ENCODE data around the gene LHFPL2. TPM values are rescaled to one million over a fixed set of nuclear protein-coding genes. Genes with fewer than 3 reads are reported as not detected.

LHFPL2 gene
- total and polyA plus RNA-seq, 12 donors: 2.4 to 14.9 (median 5.1) TPM

DNA sequence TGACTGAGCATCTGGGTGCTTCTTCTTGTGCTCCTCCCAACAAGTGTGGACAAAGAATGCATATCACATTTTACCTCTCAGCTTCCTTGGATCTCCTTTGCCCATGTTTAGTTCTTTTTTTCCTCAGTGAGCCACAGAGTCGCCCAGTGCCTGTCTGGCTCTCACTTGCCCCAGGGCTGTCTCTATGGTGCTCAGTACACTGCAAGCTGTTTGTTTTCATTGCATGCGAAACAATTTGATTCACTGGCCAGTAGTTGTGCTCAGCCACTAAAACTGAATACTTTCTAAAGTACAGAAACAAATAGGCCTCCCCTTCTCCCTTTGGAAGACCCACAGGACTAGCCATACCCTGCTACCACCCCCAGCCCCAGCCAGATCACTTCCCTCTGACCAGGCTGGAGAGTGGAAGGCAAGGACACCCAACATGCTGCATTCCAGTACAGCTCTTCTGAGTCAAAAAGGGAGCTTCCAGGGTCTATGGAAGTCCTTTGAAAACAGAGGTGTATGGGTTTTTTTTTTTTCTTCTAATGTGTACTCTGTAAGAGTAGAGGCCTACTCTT lies 3.8 kb downstream of the LHFPL2 start:
- 60 to 67% methylated on average over 2 of the region's 2 CpGs for WGBS, 2 donors
- no peak overlapping the region for H3K4me3 ChIP-seq
- intact Hi-C loops (cut with DNase I): loop anchor here in 8 of 10 donors (5.0 to 10.0 kb wide), 7 partner anchors 93 to 270 kb away; no protein-coding TSS in a partner anchor
- no peak for ATAC-seq
- DNase-seq: no peak
- peaks cover 0 to 4% (median 0%) of the 10 kb centered on the region in 9 donors for H3K36me3 ChIP-seq
- peaks cover 0 to 49% (median 33%) of the 10 kb centered on the region in 9 donors for H3K4me1 ChIP-seq
- H3K27me3 ChIP-seq: peaks cover 0 to 28% (median 0%) of the 10 kb centered on the region in 7 donors
- TF ChIP-seq, protein P1, sequence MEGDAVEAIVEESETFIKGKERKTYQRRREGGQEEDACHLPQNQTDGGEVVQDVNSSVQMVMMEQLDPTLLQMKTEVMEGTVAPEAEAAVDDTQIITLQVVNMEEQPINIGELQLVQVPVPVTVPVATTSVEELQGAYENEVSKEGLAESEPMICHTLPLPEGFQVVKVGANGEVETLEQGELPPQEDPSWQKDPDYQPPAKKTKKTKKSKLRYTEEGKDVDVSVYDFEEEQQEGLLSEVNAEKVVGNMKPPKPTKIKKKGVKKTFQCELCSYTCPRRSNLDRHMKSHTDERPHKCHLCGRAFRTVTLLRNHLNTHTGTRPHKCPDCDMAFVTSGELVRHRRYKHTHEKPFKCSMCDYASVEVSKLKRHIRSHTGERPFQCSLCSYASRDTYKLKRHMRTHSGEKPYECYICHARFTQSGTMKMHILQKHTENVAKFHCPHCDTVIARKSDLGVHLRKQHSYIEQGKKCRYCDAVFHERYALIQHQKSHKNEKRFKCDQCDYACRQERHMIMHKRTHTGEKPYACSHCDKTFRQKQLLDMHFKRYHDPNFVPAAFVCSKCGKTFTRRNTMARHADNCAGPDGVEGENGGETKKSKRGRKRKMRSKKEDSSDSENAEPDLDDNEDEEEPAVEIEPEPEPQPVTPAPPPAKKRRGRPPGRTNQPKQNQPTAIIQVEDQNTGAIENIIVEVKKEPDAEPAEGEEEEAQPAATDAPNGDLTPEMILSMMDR (IDR thresholded peaks at IDR 0.05): no peak
- H3K9me3 ChIP-seq: no peaks in the 10 kb centered on the region
- H3K27ac ChIP-seq: no peak overlapping the region

DNA sequence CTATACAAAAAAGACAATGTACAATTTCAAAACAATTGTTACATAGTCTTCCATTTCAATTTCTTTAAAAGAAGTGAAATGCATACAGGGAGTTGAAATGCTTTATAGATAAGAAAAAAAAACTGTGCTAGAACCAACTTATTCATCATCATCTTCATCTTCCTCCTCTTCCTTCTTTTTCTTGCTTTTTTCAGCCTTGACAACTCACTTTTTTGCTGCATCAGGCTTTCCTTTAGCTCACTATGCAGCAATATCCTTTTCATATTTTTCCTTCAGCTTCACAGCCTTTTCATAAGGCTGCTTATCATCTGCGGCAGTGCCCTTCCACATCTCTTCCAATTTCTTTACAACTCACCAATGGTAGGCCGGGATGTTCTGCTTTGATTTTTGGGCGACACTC lies 4.4 kb downstream of the LHFPL2 start:
- TF ChIP-seq, protein P1 (IDR thresholded peaks at IDR 0.05): no peak
- no peak for ATAC-seq
- WGBS, 2 donors: 98% methylated on average over 3 of the region's 3 CpGs
- peaks cover under 1 to 54% (median 35%) of the 10 kb centered on the region in 9 donors for H3K4me1 ChIP-seq
- peaks cover 0 to 26% (median 0%) of the 10 kb centered on the region in 7 donors for H3K27me3 ChIP-seq
- peaks cover 0 to 4% (median 0%) of the 10 kb centered on the region in 9 donors for H3K36me3 ChIP-seq
- no peaks in the 10 kb centered on the region for H3K9me3 ChIP-seq
- H3K27ac ChIP-seq: no peak overlapping the region
- DNase-seq: no peak
- no peak overlapping the region for H3K4me3 ChIP-seq
- intact Hi-C loops (cut with DNase I): loop anchor here in 7 of 10 donors (10.0 kb wide), 4 partner anchors 99 to 271 kb away; no protein-coding TSS in a partner anchor

DNA sequence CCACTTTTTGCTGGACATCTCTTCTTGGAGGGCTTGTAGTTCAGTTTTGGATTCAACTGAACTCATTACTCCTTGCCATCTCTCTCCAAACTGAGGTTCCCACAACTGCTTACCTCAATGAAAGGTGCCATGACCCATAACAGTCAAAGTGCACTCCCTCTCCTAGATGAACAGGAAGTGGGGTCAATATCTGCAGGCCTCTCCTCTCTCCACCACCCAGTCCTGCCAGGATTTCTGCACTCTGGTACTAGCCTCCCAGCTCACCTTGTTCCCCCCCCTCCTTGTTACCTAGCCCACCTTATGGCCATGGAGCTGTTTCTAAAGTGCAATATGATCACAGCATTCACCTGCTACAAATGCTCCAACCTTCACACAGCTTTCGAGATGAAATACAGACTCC lies 5.9 kb downstream of the LHFPL2 start:
- TF ChIP-seq, protein P1 (IDR thresholded peaks at IDR 0.05): no peak
- WGBS, 2 donors: 100% methylated on average over 1 of the region's 1 CpG
- Histone ChIP-seq H3K27me3 (peaks cover 0 to 18% (median 0%) of the 10 kb centered on the region in 7 donors), H3K27ac (no peak overlapping the region), H3K36me3 (peaks cover 0 to 4% (median 0%) of the 10 kb centered on the region in 9 donors), H3K4me1 (peaks cover 8 to 64% (median 47%) of the 10 kb centered on the region in 9 donors), H3K4me3 (no peak overlapping the region), H3K9me3 (no peaks in the 10 kb centered on the region)
- intact Hi-C loops (cut with DNase I): loop anchor here in 7 of 10 donors (10.0 kb wide), 4 partner anchors 98 to 272 kb away; no protein-coding TSS in a partner anchor
- DNase-seq (no peak), ATAC-seq (no peak)

DNA sequence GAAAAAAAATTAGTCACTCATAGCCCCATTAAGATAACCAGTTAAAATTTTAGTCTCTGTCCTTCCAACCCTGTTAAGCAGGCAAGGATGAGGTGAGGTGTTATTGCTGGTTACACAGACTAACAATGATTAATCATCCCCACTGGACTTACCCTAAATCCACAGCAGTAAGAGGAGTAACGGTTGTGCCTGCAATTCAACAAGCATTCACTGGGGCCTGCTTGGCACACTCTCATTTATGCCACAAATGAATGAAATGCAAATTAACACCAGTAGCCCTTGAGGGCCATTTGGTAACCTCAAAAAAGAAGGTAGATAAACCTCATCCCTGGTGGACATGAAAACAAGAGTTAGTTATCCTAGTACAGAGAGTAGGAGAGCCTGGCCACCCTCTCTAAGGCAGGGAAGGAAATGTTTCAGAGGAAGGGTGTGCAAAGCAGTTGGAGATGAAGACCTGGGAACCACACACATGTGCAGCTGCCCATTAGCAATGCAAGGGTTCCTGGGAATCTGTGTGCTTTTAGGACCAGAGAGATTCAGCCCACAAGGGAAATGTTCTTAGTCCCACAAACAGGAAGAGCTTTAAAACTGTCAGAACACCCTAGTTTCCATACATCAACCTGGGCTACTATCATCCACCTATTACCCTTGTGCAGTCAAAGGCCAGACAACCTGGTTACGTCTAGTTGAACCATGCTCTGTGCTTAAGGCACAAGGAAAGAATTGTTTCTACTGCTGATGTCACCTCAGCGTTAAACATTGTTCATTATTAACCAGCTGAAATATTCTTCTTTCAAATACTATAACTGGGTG lies 7.7 kb downstream of the LHFPL2 start:
- 84 to 85% methylated on average over 3 of the region's 3 CpGs for WGBS, 2 donors
- no peak overlapping the region for H3K27ac ChIP-seq
- no peak overlapping the region for H3K4me3 ChIP-seq
- TF ChIP-seq, protein P1 (IDR thresholded peaks at IDR 0.05): no peak
- peaks cover 11 to 64% (median 41%) of the 10 kb centered on the region in 9 donors for H3K4me1 ChIP-seq
- DNase-seq (no peak), ATAC-seq (no peak)
- no peaks in the 10 kb centered on the region for H3K9me3 ChIP-seq
- peaks cover 0 to 2% (median 0%) of the 10 kb centered on the region in 9 donors for H3K36me3 ChIP-seq
- H3K27me3 ChIP-seq: no peaks in the 10 kb centered on the region
- intact Hi-C loops (cut with DNase I): loop anchor here in 7 of 10 donors (10.0 kb wide), 4 partner anchors 96 to 274 kb away; no protein-coding TSS in a partner anchor
